ENCODE results near the gene EIPR1.

Gene EIPR1

DNA sequence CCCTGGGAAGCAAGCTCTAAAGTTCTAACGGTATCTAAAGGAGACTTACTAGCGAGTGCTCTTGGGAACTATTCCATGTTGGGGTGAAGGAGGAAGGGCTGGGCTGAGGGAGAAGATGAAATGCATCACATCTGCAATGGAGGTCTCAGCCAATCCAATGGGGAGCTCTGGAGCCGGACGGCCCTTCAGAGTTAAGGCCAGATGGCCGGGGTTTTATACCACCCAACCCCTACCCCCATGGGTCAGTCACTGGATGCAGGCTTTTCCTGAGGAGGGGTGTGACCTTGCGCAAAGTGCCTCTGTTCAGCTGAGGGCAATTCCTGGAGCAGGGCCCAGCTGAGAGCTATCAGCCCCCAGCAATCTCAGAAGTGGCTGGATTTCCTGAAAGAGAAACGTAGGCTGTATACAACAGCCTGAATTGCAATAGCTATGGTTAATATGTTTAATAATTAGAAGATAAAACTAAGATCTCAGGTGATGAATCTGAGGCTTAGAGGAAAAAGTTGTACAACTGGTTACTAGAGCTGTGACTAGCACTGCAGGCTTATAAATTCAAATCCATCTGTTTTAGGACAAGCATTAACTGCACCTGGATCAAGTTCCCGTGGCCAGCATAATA is 21.6 kb downstream of the EIPR1 start:
- DNase-seq, result no peak

DNA sequence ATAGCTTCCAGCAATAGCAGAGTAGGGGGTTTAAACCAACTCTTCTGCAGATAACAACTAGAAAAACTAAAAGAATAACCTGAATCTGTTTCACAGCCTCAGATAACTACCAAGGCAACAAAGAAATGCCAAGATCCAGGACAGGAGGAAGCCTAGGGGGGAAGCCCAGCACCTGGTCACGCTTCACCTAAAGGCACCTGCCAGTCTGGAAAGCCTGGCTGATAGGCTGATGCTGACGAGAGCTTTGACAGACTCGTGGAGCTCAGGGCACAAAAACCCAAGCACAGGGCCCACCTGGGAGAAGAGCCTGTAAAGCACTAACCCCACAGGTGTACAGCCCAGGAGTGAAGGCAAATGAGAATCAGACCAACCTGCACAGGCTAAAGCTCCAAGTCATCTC is 22.6 kb downstream of the EIPR1 start:
- DNase-seq, result no peak

DNA sequence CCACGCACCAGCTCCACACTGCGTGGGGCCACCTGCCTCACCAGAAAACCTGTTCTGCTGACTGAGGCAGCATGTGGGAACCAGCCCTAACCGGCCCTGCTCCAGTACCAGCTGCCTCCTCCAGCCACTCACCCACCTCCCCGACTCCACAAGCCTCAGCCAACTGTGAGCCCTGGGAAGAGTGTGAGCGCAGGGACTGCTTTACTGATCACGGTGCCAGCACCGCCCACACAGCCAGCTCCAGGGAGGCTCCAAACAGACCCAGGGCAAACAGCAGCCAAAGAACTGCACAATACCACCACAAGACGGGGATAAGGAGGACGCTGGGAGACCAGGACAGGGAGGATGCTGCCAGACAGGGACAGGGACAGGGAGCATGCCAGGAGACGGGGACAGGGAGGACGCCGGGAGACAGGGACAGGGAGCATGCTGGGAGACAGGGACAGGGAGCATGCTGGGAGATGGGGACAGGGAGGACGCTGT is 28.4 kb downstream of the EIPR1 start:
- no peak for DNase-seq

DNA sequence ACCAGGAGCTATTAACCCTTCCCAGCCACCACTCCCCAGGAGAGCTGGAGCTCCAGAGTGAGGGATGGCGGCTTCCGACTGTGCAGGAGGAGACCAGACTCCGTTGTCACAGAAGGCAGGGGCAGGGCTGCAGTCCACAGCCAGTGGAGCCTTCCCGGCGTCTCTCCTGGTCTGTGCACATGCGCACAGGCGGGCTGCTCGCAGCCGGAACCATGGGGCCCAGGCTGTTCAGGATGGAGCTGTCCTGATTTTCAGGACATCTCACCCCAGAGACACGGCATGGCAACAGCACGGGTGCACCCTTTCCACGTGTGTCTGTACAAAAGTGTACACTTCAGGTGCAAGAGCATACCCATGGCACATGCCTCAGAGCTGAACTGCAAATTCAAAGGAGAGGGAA is 28.9 kb downstream of the EIPR1 start:
- DNase-seq, result no peak

DNA sequence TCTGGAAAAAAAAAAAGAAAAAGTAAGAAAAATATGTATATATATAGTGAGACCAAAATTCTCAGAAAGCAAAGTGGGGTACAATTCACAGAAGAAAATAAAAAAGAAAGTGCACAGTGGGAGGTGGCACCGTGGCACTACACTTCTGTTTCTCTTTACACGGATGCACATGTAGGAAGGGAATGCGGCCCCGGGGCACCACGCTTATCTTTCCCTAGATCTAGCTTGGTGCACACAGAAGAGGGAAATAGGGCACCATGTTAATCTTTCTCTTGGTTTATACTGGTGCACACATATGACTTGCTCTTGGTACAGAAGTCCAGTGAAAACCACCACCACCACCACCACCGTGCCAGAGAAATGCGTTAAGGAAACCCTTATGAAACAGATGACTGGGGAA is 32.0 kb downstream of the EIPR1 start:
- no peak for DNase-seq

DNA sequence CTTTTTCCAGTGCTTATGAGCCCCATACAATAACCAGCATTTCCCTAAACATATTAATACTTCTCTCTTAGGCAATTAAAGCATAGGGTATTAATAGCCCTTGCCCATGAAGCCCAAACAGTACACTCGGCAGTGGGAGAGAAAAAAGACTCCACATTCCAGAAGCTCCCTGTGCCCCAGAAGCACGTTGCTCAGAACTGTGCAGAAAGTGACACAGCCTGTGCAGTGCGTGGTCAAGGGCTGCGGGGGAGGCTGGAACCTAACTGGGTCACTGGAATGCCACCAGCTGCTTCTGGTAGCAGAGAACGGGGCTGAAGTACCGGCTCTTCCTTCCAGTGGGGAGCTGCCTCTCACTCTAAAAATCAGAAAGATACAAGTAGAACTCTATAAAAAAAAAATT is 32.7 kb downstream of the EIPR1 start:
- no peak for DNase-seq

DNA sequence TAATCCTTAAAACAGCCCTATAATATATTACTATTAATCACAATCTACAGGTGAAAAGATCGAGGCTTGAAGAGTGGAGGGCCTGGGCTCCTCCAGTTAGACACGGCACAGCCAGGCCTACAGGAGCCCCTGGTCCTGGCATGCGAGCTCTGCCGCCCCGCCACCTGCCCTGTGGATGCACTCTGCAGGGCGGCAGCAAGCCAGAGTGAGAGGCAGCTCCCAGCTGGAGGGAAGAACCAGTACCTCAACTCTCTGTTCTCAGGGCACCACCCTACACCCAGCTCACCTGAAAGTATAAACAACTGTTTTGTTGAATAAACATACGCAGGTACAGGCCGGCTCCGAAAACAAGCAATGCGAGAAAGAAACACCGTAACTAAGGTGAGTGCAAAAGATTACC is 34.6 kb downstream of the EIPR1 start:
- DNase-seq, result no peak

DNA sequence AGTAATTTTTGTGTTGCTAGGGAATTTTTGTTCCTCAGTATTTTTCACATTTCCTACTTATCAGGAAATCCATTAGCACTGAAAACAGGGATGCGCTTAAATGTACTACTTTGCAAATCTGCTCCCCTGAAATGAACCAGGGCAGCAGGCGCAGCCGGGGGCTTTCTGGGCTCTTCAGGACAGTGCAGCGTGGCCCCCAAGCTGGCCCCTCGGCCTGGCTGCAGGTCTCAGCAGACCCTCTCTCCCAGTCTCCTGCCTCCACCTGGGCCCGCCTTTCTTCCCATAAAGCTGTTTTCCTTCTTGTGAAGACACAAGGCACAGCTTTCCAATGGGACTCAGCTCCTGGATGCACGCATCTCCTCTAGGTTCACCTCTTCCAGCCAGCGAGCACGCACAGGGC is 35.3 kb downstream of the EIPR1 start:
- no peak for DNase-seq

DNA sequence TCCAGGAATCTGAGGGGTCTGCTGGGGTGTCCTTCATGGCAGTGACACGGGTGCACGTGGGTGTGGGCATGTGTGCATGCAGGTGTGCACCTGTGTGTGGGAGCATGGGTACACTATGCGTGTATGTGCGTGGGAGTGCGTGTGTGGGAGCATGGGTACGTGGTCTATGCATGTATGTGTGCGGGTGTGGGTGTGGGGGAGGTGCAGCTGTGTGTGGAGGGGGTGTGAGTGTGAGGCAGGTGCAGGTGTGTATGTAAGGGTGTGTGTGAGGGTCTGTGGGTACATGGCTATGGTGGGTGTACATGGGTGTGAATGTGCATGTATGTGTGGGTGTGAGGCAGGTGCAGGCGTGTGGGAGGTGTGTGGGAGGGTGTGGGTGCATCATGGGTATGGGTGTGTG is 36.3 kb downstream of the EIPR1 start:
- no peak for DNase-seq

DNA sequence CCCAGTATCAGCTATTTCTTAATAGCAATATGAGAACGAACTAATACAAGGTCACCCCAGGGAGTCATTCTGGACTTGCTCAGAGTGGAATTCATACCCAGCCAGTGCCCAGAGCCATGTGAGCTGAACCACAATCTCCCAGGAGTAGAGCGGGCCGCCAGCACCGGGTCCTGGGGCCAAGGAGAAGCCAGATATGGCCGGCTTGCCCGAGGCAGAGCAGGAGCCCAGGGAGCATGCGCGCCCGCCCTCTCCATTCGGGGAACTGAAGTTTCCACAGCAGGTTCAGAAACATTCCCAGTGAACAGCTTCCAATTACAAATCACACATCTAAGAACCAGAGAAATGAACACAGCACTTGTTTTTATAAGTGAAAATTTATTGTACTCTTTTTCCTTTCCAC is 37.5 kb downstream of the EIPR1 start:
- DNase-seq, result no peak

DNA sequence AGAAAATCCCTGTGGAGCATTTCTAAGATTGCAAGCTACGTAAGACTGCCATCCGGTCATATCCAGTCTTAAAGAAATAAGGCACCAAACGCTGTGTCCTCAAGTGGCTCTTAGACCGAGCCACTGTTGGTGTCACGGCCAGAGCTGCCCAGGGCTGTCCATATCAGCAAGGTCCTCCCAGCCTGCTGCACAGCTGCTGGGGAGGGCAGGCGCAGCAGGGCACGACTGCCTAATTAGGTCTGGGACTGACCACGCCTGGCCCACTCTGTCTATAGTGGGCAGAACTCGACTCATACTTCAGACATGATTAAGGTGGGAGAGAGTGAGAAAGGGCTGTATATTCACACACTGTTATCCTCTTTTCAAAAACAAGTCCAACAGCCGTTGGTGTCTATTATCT is 39.3 kb downstream of the EIPR1 start:
- no peak for DNase-seq

DNA sequence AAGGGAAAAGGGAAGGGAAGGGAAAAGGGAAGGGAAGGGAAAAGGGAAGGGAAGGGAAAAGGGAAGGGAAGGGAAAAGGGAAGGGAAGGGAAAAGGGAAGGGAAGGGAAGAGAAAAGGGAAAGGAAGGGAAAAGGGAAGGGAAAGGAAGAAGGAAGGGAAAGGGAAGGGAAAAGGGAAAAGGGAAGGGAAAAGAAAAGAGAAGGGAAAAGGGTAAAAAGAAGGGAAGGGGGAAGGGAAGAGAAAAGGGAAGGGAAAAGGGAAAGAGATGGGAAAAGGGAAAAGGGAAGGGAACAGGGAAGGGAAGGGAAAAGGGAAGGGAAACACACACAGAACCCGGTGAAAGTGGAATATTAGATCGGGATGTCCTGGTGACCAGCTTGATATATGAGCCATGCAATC is 40.8 kb downstream of the EIPR1 start:
- no peak for DNase-seq

DNA sequence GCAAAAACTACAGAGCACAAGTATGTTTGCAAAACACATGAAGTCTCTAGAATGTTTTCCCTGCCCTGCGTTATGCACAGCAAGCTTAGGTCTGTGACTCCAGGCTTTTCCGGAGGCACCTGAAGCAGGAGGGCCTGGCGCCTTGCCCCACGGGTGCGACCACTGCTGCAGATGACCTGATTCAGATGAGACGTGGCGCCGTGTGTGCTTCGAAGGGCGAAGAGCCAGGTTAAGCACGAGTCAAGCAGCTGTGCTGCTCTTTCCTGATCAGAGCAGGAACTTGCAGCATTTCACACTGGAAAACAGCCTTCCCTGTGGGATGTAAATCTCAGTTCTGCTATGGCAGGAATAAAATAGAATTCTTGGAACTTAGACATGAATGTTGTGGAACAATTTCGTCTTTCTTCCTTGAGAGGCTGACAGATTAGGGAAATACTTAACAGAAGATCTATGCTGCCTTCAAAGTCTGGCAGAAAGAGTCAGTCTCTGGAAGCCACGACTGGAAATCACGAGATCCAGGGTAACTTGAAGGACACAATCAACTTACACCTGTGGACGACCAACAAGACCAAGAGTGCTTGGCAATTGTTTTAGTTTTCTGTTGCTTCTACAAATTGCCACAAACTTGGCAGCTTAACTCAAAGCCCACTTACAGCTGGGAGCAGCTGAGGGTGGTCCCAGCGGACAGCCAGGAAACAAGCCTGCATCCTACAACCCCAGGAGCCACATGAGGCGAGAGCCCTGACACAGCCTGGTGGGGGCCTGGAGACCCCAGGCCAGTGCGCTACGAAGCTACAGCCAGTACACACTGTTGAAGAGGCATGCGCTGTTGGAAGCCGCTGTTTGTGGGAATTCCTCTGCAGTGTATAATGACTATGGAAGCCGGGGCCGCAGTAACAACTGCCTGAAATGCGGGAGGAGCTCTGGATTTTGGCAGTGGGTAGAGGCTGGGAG is 42.9 kb downstream of the EIPR1 start:
- no peak for DNase-seq

DNA sequence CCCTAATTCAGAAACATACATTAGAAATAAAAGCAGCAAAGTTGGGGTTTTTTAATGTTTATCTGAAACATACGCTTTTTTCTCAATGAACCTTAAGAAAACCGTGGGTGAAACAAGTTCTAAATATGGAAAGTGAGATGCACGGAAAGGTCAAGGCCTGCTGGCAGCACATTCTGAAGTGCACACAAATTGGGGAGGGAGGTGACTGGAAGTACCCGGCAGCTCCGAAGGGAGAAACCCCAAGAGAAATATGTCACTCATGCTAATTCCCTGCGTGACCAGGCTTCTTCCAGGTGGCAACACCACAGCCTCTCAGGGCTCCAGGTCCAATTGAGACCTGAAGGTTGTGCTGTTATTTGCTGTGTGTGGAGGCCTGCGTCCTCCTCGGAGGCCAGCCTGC is 45.5 kb downstream of the EIPR1 start:
- DNase-seq, result no peak

DNA sequence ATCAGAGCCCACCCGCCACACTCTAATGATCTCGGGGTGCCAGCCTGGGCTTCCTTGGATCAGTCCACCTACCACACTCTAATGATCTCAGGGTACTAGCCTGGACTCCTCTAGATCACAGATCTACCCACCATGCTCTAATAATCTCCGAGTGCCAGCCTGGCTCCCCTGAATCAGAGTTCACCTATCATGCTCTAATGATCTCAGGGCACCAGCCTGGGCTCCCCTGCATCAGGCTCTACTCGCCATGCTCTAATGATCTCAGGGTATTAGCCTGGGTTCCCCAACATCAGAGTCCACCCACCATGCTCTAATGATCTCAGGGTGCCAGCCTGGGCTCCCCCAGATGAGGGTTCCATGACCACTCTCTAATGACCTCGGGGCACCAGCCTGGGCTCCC is 48.1 kb downstream of the EIPR1 start:
- DNase-seq, result no peak

DNA sequence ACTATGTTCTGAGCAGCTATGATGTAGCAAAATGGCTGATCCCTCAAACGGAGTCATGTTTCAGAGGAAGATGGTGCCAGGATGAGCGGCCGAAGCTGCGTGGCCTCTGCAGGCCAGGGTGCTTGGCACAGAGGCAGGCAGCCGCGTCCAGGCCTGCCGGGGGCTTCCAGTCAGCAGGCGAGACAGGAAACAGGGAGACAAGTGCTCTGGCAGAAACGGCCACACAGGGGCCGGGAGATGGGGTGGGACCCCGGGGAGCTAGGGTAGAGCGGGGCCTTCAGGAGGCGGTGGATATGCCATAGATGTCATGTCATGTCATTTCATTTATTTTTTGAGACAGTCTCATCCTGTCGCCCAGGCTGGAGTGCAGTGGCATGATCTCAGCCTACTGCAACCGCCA is 50.7 kb downstream of the EIPR1 start:
- DNase-seq, result no peak

DNA sequence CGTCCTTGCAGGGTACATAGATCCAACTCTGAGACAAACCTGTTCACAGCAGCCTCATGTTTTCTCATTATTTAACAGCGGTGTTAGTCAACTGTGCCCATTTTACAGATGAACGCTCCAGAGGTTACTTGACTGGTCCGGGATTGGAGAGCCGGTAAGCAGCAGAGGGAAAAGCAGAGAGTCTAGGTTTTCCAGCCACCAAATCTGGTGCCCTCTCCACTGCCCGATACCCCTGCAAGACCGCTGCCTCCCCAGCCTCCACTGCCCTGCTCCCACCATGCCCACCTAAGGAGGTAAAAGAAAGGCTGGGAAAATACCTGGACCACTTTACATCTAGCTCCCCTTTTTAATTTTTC is 51.5 kb downstream of the EIPR1 start:
- DNase-seq, result no peak

DNA sequence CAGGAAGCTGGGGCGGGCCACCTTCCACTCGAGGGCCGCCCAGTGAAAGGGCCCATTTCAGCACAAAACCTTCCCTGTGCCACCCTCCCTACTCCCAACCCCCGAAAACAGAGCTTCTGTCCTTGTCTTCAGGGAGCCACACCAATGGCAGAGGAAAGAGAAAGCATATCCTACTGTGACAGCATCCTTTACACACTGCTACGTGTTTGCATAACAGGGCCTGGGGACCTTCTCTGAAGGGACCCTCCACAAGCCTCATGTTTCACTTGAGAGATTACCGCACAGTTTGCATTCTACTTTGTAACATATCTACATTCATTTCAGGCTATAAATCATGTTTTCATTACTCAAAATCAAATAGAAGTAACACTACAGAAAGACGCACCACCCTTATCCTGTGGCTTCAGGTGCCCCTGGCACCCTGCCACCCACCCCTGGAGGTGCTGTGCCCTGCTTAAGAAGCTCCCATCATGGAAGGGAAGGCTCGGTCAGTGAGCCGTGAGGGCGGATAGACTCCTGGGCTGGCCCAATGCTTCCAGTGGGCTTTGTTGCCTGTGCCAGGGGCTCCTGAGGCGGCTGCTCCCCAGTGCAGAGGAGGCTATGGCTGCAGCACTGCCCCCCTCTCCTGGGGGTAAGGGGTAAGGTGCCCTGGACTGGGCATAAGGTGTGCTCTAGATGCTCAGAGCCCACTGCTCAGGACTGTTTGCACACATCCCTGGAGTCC is 52.0 kb downstream of the EIPR1 start:
- no peak for DNase-seq

DNA sequence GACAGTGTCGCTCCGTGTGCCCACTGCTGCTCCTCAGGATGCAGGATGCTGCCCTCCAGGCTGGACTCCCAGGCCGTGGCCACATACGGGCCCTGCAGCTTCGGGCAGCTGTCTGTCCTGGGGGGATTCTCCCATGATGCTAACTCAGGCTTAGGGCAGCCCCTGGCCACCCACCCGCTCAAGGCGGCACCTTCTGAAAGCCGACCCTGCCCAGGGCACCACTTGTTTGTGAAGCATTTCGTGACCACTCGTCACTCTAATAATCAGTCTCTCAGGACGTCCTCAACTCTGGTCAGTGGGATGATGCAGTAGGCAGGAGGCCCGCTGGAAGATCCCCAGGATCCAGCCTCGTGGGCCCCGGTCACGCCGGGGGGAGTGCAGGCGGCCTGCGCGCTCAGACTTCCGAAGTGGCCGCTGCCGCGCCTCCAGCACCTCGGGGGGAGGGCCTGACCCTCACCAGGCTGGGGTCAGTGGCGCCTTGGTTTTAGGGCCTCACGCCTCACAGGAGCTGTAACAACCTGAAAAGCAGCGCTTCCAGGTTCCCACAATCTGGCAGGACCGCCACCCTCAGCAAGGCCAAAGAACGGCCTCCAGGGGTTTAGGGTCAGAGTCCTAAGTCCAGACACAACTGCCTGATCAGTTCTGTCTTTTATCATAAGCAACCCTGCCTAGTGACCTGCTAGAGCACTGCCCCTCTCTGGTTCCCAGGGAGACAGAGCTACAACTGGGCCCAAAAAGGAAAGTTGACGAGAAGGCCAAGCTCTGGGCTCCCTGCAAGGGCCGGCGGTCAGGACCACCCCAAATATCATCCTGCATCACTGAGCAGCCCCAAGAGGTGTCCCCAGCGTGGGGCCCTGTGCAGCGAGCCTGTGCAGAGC is 53.0 kb downstream of the EIPR1 start:
- DNase-seq, result no peak

DNA sequence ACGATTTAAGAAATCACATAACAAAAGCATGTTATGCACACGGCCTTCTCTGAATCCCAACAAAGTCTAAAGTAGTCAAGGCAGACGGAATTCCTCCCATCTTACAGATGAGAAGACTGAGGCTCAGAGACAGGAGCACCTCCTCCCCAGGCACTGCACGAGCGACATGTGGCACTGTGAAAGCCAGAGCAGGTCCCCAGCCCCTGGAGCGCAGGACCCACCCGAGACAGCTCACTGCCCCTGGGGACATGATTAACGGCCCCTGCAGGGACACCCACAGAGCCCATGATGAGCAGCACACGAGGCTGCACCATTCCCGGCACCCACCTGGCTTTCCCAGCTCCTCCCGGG is 53.6 kb downstream of the EIPR1 start:
- no peak for DNase-seq

DNA sequence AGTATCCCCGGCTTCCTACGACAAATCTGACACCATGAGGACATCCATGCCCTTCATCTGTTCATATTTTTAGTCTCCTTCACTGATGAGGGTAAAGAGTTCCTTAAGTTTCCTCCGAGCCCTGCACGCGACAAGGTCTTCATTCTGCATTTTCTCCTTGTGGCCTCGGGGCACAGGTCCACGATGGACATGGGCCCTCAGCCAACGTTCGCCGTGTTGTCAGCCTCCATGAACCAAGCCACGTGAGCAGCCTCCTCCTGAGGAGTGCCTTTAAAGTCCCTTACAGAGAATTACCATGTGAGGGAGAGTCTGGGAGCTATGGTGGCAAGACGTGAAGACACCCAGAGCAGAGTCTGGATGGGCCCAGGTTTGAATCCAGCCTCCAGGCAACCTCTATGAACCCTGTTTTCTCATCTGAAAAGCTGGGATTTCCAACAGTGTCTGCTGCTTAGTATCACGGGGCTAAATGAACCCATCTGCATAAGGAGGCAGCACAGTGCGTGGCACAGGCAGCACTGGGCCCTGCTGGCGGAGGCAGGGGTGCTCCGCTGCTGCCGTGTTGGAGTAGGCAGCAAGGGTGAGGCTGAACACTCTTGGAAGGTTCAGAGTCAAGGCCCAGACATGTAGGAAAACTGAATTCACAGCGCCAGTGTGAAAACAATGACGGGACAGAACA is 54.1 kb downstream of the EIPR1 start:
- DNase-seq, result no peak

DNA sequence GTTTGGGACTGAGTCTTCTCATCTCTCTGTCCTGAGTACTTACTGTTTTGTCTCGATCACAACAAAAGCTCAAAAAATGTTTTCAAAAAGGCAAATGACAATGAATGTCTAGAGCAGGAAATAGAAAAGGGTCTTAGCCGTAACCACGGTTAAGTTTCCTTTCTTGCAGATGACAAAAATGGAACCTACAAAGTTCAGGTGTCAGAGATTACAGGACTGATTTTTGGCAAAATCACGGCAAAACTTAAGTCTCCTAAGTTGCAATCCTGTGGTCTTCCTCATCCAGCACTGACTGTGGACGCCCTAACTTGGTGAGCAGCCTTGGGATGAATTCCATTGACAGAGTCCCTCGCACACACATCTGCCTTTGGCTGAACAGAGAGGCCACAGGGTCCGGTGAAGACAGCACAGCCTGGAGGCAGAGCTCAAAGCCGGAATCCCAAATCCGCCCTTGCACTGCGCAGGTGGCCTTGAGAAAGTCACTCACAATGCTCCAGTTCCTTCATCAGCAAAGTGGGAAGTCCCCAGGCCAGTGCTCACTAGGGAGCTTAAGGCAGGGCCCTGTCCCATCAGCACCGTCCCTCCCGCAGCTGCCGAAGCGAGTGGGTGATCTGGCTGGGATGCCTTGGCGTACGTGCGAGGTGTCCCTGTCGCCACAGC is 55.2 kb downstream of the EIPR1 start:
- DNase-seq, result no peak

Measured in activated naive CD4-positive, alpha-beta T cell (primary cell).